CD14-positive monocyte (primary cell): Measurements from ENCODE around the gene PLEKHM3. TPM values are rescaled to one million over a fixed set of nuclear protein-coding genes. Genes with fewer than 3 reads are reported as not detected.

Source experiments
- DNase-seq, 3 donors: peaks; one replicate each; pipeline ENCODE4 v3.0.0-alpha.2; 2011 to 2022
- H2AFZ ChIP-seq: 2 replicates; pipeline ENCODE4 v1.6.0; 2012; ENCODE audit warnings: mild to moderate bottlenecking, low read depth, low read length, inconsistent platforms; ENCODE audit not compliant: insufficient read depth, poor library complexity, severe bottlenecking
- H3K27ac ChIP-seq, 2 donors: 1 replicate in 1 of 2; 2 replicates in 1 of 2; pipeline ENCODE4 v1.5.1; 2012 to 2013; ENCODE audit warnings: low read length in 2 of 2, control low read depth in 1 of 2, inconsistent platforms in 1 of 2, low read depth in 1 of 2, mild to moderate bottlenecking in 1 of 2
- H3K27me3 ChIP-seq, 2 donors: one replicate each; pipeline versions ENCODE4 v1.6.0 to v1.6.1; 2011 to 2013; ENCODE audit warnings: low read length in 2 of 2; ENCODE audit not compliant: control insufficient read depth in 2 of 2, insufficient read depth in 2 of 2
- H3K36me3 ChIP-seq, 2 donors: replicated peaks in 1 of 2; 1 replicate in 1 of 2; 2 replicates in 1 of 2; pipeline versions ENCODE4 v1.5.1 to v1.6.1; 2012 to 2013; ENCODE audit warnings: low read length in 2 of 2, control low read depth in 1 of 2, inconsistent platforms in 1 of 2, mild to moderate bottlenecking in 1 of 2; ENCODE audit not compliant: insufficient read depth in 2 of 2, control insufficient read depth in 1 of 2
- H3K4me1 ChIP-seq, 2 donors: 1 replicate in 1 of 2; 2 replicates in 1 of 2; pipeline versions ENCODE4 v1.5.1 to v1.6.1; 2012 to 2013; ENCODE audit warnings: low read length in 2 of 2, control low read depth in 1 of 2, inconsistent platforms in 1 of 2, mild to moderate bottlenecking in 1 of 2, moderate library complexity in 1 of 2; ENCODE audit not compliant: insufficient read depth in 2 of 2, control insufficient read depth in 1 of 2
- H3K4me2 ChIP-seq: replicated peaks from 2 replicates; pipeline ENCODE3; 2012; ENCODE audit warnings: low read length, moderate library complexity, mild to moderate bottlenecking; ENCODE audit not compliant: poor library complexity, severe bottlenecking; ENCODE audit errors: extremely low read depth
- H3K4me3 ChIP-seq, 3 experiments: fragments of 200-600 bp in 1 of 3; sonication (generic) in 1 of 3; replicated peaks in 1 of 3; 1 replicate in 2 of 3; 2 replicates in 1 of 3; pipeline ENCODE4 v1.5.1; 2011 to 2013; ENCODE audit warnings: low read length in 3 of 3, mild to moderate bottlenecking in 3 of 3, control low read depth in 2 of 3, low read depth in 2 of 3, inconsistent platforms in 1 of 3, moderate library complexity in 1 of 3
- H3K79me2 ChIP-seq: 2 replicates; pipeline ENCODE4 v1.6.0; 2012; ENCODE audit warnings: mild to moderate bottlenecking, control low read depth, inconsistent platforms, low read length, moderate library complexity; ENCODE audit not compliant: insufficient read depth
- H3K9ac ChIP-seq: 2 replicates; pipeline ENCODE4 v1.6.0; 2017; ENCODE audit warnings: low read length, mild to moderate bottlenecking; ENCODE audit not compliant: insufficient read depth, poor library complexity, severe bottlenecking
- H3K9me3 ChIP-seq, 2 donors: replicated peaks in 1 of 2; 1 replicate in 1 of 2; 2 replicates in 1 of 2; pipeline versions ENCODE4 v1.5.1 to v1.6.1; 2012 to 2013; ENCODE audit warnings: low read length in 2 of 2, control low read depth in 1 of 2; ENCODE audit not compliant: control insufficient read depth in 1 of 2, insufficient read depth in 1 of 2
- H4K20me1 ChIP-seq: 2 replicates; pipeline ENCODE4 v1.6.0; 2012; ENCODE audit warnings: mild to moderate bottlenecking, low read length, control low read depth, moderate library complexity; ENCODE audit not compliant: insufficient read depth
- H3K27ac Mint-ChIP-seq, 7 donors: one replicate each; pipeline ENCODE4 v1.8.0; 2020; ENCODE audit warnings: mild to moderate bottlenecking in 7 of 7, mixed read lengths in 7 of 7, moderate library complexity in 6 of 7, inconsistent platforms in 2 of 7
- H3K27me3 Mint-ChIP-seq, 3 donors: one replicate each; pipeline ENCODE4 v1.8.0; 2021 to 2022; ENCODE audit warnings: low read depth in 3 of 3, mild to moderate bottlenecking in 3 of 3, mixed read lengths in 3 of 3, moderate library complexity in 3 of 3, inconsistent platforms in 1 of 3
- H3K36me3 Mint-ChIP-seq, 2 donors: one replicate each; pipeline ENCODE4 v1.8.0; 2020; ENCODE audit warnings: mixed read lengths in 2 of 2, inconsistent platforms in 1 of 2, mild to moderate bottlenecking in 1 of 2
- H3K4me1 Mint-ChIP-seq: one replicate; pipeline ENCODE4 v1.8.0; 2020; ENCODE audit warnings: mild to moderate bottlenecking, mixed read lengths
- H3K4me3 Mint-ChIP-seq, 2 donors: one replicate each; pipeline ENCODE4 v1.8.0; 2020; ENCODE audit warnings: mild to moderate bottlenecking in 2 of 2, mixed read lengths in 2 of 2, moderate library complexity in 1 of 2
- H3K9me3 Mint-ChIP-seq, 7 donors: one replicate each; pipeline ENCODE4 v1.8.0; 2020 to 2022; ENCODE audit warnings: mixed read lengths in 7 of 7, mild to moderate bottlenecking in 6 of 7, moderate library complexity in 6 of 7, inconsistent platforms in 2 of 7
- WGBS: methylation state at CpG from one replicate; pipeline ENCODE4 v1.1.5; 2013; ENCODE audit warnings: missing lambda C conversion rate; ENCODE audit not compliant: insufficient coverage; 5-methylcytosine and 5-hydroxymethylcytosine counted together
- intact Hi-C, 2 donors: fragments of 100-400 bp; cut with micrococcal nuclease; formaldehyde crosslinking; loops; one replicate each; pipeline versions ENCODE4 v1.15.0 to v1.15.1; 2023
- polyA plus RNA-seq, 3 donors: library from polyadenylated mRNA; depleted of rRNA in 1 of 3; unstranded in 2 of 3; stranded (reverse) in 1 of 3; fragments of 300-500 nt in 2 of 3; fragments of >200 nt in 1 of 3; fragmentation: Illumina TruSeq in 2 of 3; gene quantifications; 1 replicate in 2 of 3; 2 replicates in 1 of 3; pipeline ENCODE4 v1.2.3, GENCODE V29; 2012 to 2021
- TF ChIP-seq, protein P1 (sequence below): fragments of 200-600 bp; IDR thresholded peaks from one replicate; pipeline ENCODE4 v1.8.0; 2022; ENCODE audit warnings: antibody characterized with exemption, mild to moderate bottlenecking

Gene PLEKHM3
- polyA plus RNA-seq, 3 donors: 3.0 to 8.0 (median 3.0) TPM

DNA sequence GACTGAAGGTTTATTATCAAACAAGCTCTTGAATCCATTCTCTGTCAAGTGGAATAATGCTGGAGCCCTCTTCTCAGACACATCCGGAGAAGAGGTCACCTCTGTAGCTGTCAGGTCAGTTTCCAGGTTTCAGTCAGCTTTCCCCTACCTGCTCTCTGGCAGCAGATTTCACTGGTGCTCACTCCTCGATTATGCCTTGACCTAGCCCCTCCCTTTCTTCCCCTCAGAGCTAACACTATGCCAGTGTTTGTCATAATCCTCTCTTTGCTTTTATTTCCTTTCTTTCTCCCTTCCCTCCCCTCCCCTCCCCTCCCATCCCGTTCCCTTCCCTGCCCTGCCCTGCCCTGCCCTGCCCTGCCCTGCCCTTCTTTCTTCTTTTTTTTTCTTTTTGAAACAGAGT lies 22.5 kb upstream of the PLEKHM3 start:
- Histone ChIP-seq H3K36me3 (no peaks in the 10 kb centered on the region), H3K4me1 (peaks cover 24 to 25% of the 10 kb centered on the region in 2 donors), H3K4me3 (no peak overlapping the region), H3K4me2 (no peak overlapping the region), H2AFZ (no peak overlapping the region), H3K27ac (no peak overlapping the region), H3K27me3 (no peaks in the 10 kb centered on the region), H3K9ac (no peak overlapping the region), H3K9me3 (no peaks in the 10 kb centered on the region), H3K79me2 (no peaks in the 10 kb centered on the region), H4K20me1 (no peaks in the 10 kb centered on the region)
- intact Hi-C loops: loop anchor here (10.0 kb wide), 2 partner anchors 303 to 423 kb away; partner anchors contain the start of gene METTL21A (in 1 of the 2)
- Mint-ChIP-seq H3K27ac (no peak overlapping the region), H3K9me3 (no peaks in the 10 kb centered on the region), H3K4me1 (peaks cover 43% of the 10 kb centered on the region), H3K27me3 (peaks cover 0 to 2% (median 0%) of the 10 kb centered on the region in 3 donors), H3K4me3 (no peak overlapping the region), H3K36me3 (no peaks in the 10 kb centered on the region)
- TF ChIP-seq, protein P1, sequence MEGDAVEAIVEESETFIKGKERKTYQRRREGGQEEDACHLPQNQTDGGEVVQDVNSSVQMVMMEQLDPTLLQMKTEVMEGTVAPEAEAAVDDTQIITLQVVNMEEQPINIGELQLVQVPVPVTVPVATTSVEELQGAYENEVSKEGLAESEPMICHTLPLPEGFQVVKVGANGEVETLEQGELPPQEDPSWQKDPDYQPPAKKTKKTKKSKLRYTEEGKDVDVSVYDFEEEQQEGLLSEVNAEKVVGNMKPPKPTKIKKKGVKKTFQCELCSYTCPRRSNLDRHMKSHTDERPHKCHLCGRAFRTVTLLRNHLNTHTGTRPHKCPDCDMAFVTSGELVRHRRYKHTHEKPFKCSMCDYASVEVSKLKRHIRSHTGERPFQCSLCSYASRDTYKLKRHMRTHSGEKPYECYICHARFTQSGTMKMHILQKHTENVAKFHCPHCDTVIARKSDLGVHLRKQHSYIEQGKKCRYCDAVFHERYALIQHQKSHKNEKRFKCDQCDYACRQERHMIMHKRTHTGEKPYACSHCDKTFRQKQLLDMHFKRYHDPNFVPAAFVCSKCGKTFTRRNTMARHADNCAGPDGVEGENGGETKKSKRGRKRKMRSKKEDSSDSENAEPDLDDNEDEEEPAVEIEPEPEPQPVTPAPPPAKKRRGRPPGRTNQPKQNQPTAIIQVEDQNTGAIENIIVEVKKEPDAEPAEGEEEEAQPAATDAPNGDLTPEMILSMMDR: no peak
- no peak for DNase-seq
- WGBS: 56% methylated on average over 1 of the region's 3 CpGs

DNA sequence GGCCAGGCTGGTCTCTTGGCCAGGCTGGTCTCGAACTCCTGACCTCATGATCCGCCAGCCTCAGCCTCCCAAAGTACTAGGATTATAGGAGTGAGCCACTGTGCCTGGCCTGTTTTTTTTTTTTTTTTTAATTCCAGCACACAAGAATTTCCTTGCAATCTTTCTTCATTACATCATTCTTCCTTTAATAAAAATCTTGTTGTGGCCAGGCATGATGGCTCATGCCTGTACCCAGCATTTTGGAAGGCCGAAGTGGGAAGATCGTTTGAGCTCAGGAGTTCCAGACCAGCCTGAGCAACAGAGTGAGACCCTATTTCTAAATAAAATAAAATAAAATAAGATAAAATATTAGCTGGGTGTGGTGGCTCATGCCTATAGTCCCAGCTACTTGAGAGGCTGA lies 21.4 kb upstream of the PLEKHM3 start:
- H3K4me1 Mint-ChIP-seq: peaks cover 37% of the 10 kb centered on the region
- Histone ChIP-seq H2AFZ (no peak overlapping the region), H3K27ac (no peak overlapping the region), H3K4me2 (no peak overlapping the region), H3K4me3 (no peak overlapping the region), H3K4me1 (peaks cover 22 to 24% of the 10 kb centered on the region in 2 donors), H3K79me2 (no peaks in the 10 kb centered on the region), H3K27me3 (no peaks in the 10 kb centered on the region), H3K9ac (no peak overlapping the region), H3K9me3 (no peaks in the 10 kb centered on the region), H3K36me3 (no peaks in the 10 kb centered on the region), H4K20me1 (no peaks in the 10 kb centered on the region)
- peaks cover 0 to 2% (median 0%) of the 10 kb centered on the region in 3 donors for H3K27me3 Mint-ChIP-seq
- H3K36me3 Mint-ChIP-seq: no peaks in the 10 kb centered on the region
- DNase-seq: no peak
- H3K4me3 Mint-ChIP-seq: no peak overlapping the region
- WGBS: no CpG with 5 or more reads among the region's 4 CpGs
- TF ChIP-seq, protein P1: no peak
- intact Hi-C loops: loop anchor here (10.0 kb wide), 2 partner anchors 302 to 422 kb away; partner anchors contain the start of gene METTL21A (in 1 of the 2)
- H3K9me3 Mint-ChIP-seq: no peaks in the 10 kb centered on the region
- H3K27ac Mint-ChIP-seq: no peak overlapping the region
